OCI-LY1 (cell line): Measurements from ENCODE around the gene KCNMA1.

ENCODE experiments used
- EZH2 ChIP-seq: fragments of 200-600 bp; sonication (generic), shearing (Covaris generic); IDR thresholded peaks from 2 replicates; pipeline ENCODE4 v1.8.0; 2017; ENCODE audit warnings: borderline replicate concordance, mixed run types, mild to moderate bottlenecking, antibody characterized with exemption, low read length, moderate library complexity, mixed read lengths
- TF ChIP-seq, protein P1 (sequence below): fragments of 200-600 bp; sonication (generic), shearing (Covaris generic); IDR thresholded peaks from 2 replicates; pipeline ENCODE4 v1.5.1; 2017; ENCODE audit warnings: mild to moderate bottlenecking, antibody characterized with exemption, low read length, moderate library complexity, mixed read lengths

DNA sequence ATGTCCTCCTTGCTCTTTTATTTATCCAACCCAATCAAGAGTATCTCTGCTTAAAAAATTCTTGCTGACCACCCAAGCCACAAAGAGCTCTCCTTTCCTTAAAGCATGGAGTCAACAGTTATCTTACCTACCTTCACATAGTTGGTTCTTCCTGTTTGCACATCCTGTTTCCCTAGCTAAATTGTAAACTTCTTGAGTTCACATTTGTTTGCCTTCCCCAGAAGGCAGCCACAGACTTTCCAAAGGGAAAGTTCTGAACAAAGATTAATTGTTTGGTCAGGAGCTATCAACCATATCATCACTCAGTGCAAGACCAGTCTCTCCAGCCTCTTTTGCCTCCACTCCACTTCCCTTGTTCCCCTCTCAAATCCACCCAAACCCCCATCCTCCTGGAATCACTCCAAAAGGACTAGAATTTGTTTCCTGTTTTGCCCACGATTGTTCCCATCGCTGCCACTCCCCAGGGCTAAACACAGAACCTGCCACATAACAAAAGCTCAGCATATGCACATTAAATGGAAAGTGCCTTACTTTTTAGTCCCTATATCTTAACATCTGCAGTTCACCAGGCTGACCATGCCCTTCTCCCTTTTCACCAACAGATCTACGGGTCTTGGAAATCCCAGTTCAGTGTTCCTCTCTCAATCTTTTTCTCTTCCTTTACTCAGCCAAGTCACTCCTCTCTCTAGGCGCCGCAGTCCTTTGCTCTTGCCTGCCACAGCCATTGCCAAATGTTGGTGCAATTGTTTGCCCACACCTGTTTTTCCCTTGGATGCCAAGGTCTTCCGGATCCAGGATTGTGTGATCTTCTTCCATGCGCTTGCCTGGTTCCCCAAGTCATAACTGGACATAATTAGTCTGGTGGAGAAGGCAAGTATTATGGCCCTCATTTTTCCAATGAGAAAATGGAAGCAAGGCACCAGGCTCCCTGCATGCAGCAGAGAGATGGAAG lies 265.5 kb downstream of the KCNMA1 start:
- TF ChIP-seq EZH2 = no peak
- TF ChIP-seq, protein P1, sequence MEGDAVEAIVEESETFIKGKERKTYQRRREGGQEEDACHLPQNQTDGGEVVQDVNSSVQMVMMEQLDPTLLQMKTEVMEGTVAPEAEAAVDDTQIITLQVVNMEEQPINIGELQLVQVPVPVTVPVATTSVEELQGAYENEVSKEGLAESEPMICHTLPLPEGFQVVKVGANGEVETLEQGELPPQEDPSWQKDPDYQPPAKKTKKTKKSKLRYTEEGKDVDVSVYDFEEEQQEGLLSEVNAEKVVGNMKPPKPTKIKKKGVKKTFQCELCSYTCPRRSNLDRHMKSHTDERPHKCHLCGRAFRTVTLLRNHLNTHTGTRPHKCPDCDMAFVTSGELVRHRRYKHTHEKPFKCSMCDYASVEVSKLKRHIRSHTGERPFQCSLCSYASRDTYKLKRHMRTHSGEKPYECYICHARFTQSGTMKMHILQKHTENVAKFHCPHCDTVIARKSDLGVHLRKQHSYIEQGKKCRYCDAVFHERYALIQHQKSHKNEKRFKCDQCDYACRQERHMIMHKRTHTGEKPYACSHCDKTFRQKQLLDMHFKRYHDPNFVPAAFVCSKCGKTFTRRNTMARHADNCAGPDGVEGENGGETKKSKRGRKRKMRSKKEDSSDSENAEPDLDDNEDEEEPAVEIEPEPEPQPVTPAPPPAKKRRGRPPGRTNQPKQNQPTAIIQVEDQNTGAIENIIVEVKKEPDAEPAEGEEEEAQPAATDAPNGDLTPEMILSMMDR = no peak
